NCI-H524 (cell line): ENCODE measurements around the gene RPAIN.
"Not testable (repeated sequence)": the region's sequence is repeated elsewhere in the genome, so short reads cannot be mapped to it uniquely, and the experiment has no call there.

Experiments
- DNase-seq, 2 experiments: peaks; one replicate each; lab custom pipeline; 2025; lab: John Stamatoyannopoulos, UW

RPAIN gene

DNA sequence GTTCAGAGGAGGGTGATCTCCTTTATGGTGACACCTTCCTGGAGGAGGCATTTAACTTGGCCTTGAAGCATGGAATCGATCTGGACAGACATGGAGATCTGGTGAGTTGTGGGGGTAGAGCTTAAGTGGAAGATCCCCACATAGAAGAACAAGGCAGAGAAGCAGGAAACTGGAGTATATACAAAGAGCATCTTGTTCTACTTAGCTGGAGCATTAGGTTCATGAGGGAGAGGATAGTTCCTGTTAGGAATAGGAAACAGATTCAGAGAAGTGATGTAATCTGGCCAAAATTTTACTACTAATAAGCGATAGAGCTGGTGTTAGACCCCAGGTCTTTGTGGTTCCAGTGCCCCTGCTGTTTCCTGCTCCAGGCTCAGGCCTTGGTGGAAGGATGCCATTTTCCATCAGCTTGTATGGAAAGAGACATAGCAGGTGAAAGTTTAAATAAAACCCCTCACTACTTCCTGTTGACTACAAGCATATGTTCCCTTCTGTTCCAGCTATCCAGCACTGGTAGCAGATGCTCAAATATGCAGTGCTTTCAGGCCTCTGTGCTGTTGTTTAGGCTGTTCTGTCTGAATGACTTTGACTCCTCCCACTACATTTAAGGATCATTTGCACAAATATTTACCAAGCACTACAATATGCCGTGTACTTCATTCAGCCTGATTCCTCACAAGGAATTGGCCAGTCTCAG, 9.4 kb downstream of the RPAIN start:
- no peak for DNase-seq

DNA sequence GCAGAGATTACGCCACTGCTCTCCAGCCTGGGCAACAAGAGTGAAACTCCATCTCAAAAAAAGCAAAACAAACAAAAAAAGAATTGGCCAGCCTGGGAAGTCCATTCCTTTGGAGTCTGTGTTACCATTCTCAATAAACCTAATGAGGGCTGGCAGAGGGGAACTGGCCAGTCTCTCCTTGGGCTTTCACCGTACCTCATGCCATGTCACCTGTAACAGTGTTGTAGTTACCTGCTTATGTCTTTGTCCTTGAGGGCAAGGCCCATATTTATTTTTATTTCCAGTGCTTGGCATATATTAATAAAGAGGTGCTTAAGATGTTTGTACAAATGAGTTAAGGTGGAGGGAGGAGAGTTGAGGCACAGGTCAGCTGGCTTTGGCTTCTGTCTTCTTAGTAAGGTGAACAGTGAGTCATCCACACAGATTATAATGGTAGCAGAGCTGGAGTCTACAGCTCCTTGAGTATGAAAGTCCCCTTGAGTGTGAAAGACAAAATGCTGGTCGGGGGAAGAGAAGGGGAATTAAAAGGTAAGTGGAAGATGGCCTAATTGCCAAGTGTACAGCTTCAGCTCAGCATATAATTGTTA, 10.5 kb downstream of the RPAIN start:
- no peak for DNase-seq

- DNase-seq, result peak in 1 of 2 experiments; percentile 6
These were observed 11.3 kb downstream of the RPAIN start for GRCh38 chr17:5431234-5431633.

DNA sequence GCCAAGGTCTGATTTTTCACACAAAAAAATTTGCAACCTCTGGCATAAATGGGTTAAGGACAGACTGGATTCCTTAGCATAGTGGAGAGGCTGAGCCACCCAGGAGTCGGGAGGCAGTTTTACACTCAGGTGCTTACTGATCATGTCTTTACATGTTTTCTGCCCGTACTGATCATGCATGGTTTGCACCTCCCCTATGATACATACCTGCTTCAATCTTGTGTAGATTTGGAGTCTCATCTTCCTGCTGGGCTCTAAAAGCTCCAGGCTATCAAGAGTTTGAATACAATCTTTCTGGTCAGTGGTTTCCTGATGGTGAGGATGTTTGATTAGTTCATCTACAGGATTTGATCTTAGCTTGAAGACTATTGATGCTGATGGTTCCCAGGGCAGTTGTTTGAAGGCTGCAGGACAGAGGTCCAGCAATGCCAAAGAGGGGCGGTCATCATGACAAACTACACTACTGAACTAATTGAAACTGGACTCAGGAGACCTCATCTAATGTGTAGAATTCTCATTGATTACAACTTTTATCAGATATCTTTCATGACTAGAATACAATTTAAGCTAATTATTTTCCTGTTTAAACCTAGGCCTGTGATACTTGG, 12.1 kb downstream of the RPAIN start:
- DNase-seq, result no peak

- DNase-seq, result no peak
These were observed 15.0 kb downstream of the RPAIN start for GRCh38 chr17:5434984-5435383.

DNA sequence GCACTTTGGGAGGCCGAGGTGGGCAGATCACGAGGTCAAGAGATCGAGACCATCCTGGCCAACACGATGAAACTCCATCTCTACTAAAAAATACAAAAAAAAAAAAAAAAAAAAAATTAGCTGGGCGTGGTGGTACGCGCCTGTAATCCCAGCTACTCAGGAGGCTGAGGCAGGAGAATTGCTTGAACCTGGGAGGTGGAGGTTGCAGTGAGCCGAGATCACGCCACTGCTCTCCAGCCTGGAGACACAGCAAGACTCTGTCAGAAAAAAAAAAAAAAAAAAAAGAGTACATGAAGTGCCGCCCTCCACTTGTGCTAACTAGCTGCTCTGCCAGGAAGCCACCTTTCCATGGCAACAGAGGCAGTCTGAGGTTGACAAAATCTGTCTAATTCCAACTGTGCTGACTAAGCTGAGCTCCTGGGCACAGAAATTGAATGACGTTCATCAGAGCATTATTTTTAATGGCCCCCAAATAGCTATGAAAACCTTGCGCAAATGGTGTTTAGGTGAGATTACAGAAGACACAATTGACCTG, 15.9 kb downstream of the RPAIN start:
- DNase-seq, result not testable (repeated sequence)

DNA sequence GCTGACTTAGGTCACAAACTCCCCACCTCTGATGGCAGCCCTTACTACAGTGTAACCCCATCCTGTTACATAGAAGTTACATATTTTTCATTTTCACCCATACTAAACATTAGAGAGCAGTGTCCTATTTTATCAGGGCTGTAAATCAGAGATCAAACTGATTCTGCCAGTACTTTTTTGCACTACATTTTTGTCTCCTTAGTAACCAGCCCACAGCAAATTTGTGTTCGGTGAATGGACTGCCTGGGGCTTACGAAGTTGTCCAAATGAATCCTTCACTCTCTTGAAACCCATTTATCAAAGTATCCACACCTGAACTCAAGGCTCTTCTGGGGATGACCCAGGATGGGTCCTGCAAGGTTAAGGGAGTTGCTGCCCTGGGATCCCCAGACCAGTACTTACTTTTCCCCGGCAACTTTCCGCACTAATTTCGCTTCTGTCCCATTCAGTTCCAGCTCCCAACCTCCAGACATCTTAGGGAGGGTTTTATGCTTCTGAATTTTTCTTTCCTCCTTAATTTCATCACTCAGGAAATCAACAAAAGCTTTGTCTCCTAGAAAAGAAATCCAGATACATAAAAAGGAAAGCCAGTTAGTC, 17.8 kb downstream of the RPAIN start:
- no peak for DNase-seq

GRCh38 chr17:5438716-5439445, 18.9 kb downstream of the RPAIN start, which contains the start of gene C1QBP:
C1QBP (minus strand) TSS chr17:5439155; CDS start chr17:5439073, 82 bp downstream.
- peak; percentile 64 to 90 for DNase-seq

DNA sequence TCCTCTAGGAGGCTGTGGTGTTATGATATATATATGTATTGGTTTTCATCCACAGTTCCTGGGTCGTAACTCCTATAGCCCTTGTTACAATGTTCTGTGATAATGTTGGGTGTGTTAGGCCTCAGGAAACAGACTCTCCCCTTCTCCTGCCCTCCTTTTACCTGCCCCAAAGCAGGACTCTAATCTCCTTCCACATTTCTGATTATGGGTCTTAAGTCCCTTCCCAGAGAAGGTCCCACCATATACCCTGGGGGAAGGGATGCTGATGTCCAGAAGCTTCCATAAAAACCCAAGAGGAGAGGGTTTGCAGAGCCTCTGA, 19.4 kb downstream of the RPAIN start:
- no peak for DNase-seq

DNA sequence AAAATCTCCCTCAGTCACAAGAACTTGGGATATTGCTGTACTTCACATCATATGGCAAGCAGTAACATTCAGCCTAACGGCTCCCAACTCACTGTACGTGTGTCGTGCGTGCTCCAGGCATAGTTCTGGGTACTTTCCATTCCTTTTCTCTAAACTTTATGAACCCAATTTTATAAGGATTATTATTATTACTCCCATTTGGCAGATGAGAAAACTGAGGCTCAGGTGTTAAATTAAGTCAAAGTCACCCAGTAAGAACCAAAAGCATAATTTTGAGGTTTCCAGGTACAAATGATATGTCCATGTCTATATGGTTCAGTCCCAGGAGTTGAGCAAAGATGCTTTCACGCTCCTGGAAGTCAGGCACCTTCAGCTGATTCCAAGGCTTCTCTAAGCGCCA, 23.7 kb downstream of the RPAIN start:
- no peak for DNase-seq

DNA sequence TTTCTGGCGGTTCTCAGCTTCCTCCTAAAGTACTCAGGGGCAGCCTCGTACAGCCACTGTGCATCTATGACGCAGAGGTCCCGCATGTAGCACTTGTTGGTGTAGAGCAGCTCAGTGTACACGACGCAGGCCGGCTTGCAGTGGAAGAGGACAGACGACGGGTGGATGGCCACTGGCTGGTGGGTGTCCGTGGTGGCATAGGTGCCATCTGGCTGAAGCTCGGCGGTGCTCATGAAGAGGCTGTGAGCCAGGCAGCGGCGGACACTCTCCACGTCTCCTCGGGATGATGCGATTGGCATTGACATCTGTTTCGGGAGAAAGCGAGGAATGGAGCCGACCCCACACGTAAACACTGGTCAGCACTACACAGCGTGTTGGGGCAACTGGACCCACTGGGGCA, 24.2 kb downstream of the RPAIN start:
- DNase-seq, result no peak

GRCh38 chr17:5446786-5447185, 26.8 kb downstream of the RPAIN start:
- no peak for DNase-seq

- no peak for DNase-seq
These were observed 44.9 kb downstream of the RPAIN start for GRCh38 chr17:5464717-5465507.

DNA sequence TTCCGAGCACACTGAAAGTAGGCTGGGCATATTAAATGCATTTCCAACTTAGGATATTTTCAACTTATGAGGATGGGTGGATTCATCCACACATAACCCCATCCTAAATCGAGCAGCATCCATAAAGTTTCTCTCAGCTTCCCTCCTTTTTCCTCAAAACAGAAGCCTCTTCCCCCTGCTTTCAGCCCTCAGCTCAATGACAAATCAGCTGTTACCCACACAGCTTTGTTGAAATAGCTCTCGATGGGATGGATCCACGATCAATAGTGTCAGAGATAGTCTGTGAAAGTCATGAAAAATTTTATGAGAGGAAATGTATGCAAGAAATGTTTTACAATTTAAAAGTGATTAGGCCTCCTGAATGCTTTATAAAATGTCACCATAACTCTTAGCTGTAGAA, 46.3 kb downstream of the RPAIN start:
- DNase-seq, result no peak

GRCh38 chr17:5467416-5467815, 47.4 kb downstream of the RPAIN start:
- DNase-seq, result no peak

- DNase-seq, result no peak
These were observed 48.1 kb downstream of the RPAIN start for GRCh38 chr17:5468075-5468473.

GRCh38 chr17:5472511-5472910, 52.5 kb downstream of the RPAIN start:
- DNase-seq, result no peak

GRCh38 chr17:5473906-5474305, 53.9 kb downstream of the RPAIN start:
- DNase-seq, result no peak

DNA sequence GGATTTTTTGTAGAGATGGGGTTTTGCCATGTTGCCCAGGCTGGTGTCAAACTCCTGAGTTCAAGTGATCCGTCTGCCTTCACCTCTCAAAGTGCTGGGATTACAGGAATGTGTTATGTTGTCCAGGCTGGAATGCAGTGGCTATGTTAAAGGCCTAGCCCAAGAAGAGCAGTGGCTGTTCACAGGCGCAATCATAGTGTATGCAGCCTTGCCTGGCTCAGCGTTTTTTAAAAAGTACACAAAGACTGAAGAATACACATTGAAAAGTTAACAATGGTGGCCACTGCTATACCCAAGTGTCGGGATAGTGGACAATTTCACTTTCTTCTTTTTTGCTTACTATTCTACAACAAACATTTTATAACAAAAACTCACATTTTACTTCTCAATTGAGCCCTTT, 59.0 kb downstream of the RPAIN start:
- DNase-seq, result no peak

DNA sequence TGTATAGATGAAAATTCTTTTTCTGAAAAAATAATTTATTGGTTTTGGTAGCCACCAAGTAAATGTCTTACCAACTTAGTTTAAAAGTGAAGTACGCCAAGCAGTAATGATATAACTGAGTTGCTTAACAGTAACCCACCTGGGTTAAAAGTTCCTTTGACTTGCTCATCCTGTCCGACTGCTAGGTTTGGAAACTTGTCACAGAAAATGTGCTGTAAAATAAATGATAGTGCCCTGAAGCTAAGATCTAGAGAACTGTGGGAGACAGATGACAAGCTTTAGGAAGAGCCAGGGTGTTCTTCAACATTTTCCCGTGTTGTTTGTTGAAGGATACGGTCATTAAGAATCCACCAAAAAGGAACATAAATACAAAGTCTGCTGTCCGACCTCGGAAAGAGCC, 61.0 kb downstream of the RPAIN start:
- no peak for DNase-seq

DNA sequence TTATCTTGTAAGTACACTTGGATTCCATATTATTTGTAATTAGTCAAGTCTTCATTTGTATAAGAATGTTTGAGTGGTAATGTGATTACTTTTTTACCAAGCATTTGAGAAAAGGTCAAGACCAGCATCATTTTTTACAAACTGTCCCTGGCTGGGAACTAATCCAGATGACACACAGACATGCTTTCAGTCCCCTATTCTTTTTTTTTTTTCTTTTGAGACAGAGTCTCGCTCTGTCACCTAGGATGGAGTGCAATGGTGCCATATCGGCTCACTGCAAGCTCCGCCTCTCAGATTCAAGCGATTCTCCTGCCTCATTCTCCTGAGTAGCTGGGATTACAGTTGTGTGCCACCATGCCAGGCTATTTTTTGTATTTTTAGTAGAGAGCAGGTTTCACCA, 61.5 kb downstream of the RPAIN start:
- no peak for DNase-seq
